Measurements from ENCODE around the gene SFXN3.

The SFXN3 gene

DNA sequence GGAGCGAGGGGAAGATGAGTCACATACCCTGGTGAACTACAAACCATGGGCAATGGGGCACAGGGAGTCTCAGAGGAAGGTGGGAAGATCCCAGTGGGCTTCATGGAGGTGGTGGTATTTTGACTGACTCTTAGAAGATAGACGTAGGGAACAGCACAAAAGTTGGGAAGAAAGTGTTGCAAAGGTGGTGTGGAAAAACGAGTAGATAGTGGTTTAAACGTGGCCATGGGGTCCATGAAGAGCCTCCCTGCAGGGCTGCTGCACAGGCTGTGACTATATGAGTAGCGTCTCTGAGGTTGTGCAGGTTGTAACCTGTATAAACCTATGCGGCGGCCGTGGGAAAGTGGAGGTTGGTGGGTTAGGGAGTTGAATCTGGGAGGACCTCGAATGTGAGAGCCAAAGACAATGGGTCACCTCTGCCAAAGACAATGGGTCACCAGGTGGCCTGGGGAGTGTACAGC, 17.6 kb upstream of the SFXN3 start:
- no peak overlapping the region for H3K27ac ChIP-seq (replicated peaks; ENCODE audit: low read length)
- no CpG with 5 or more reads among the region's 9 CpGs for WGBS, 2 donors (ENCODE audit: extremely low coverage in 2 of 2, insufficient read length in 2 of 2, insufficient replicate concordance in 1 of 2)
- H3K4me3 ChIP-seq (ENCODE audit: low read length in 2 of 2), result no peak overlapping the region

DNA sequence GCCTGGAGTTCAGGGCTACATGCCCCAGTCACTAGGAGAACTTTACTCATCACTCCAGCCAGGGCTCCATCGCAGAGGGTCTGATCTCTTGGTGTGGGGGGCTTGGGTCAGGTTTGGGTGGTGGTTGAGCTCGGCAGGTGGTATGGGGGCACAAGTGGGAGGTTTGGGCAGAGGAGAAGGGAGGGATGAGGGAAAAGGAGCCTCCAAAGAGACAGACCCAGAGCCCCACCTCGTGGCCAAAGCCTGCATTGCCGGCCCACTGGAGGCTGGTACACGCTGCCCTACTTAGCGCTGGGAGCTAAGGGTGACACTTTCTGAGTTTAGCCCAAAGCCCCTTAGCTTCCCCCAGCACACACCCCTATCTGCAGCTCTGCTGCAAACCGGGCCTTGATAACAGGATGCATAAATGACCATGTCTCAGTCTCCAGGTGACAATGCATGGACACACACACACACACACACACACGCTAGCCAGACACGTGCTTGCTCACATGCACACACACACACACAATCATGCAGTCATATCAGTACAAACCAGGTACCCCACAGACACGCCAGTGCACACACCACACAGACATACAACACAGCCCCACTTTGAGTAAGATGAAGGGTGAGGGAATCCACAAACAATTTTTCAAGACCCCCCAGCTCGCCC, 16.7 kb upstream of the SFXN3 start:
- Histone ChIP-seq H4K91ac (ENCODE audit: low read depth, low read length, poor library complexity) (no peak overlapping the region), H2BK15ac (ENCODE audit: low read length) (no peak overlapping the region), H3K4ac (ENCODE audit: low read length) (no peak overlapping the region), H2BK5ac (ENCODE audit: low read length) (no peak overlapping the region), H2BK12ac (ENCODE audit: low read length) (peak overlapping the region; percentile 18), H3K79me1 (ENCODE audit: low read depth, low read length) (peaks cover 2% of the 10 kb centered on the region), H2AFZ (ENCODE audit: low read length) (no peak overlapping the region), H3K4me3 (ENCODE audit: low read length in 2 of 2) (no peak overlapping the region), H3K18ac (ENCODE audit: low read length) (peak overlapping the region; percentile 54), H3K23ac (ENCODE audit: low read depth, low read length, poor library complexity) (peak overlapping the region; percentile 60), H3K4me1 (ENCODE audit: control insufficient read depth in 2 of 2, insufficient read depth in 1 of 2, low read depth in 1 of 2, low read length in 2 of 2) (peaks cover 9 to 14% of the 10 kb centered on the region in 2 donors), H3K9ac (ENCODE audit: low read depth, low read length, poor library complexity) (peak overlapping the region; percentile 55), H3K4me2 (ENCODE audit: insufficient read depth, low read length, poor library complexity, severe bottlenecking) (no peak overlapping the region), H3K27ac (replicated peaks; ENCODE audit: low read length) (no peak overlapping the region), H2BK120ac (ENCODE audit: low read depth, low read length) (no peak overlapping the region), H3K14ac (ENCODE audit: low read length) (no peak overlapping the region), H4K8ac (ENCODE audit: low read depth, low read length) (no peak overlapping the region), H3K36me3 (replicated peaks in 1 of 2; ENCODE audit: control insufficient read depth in 2 of 2, insufficient read depth in 2 of 2, low read length in 2 of 2) (no peaks in the 10 kb centered on the region), H3K9me3 (replicated peaks in 1 of 2; ENCODE audit: control insufficient read depth in 2 of 2, insufficient read depth in 1 of 2, low read depth in 1 of 2, low read length in 2 of 2) (peaks cover 0 to 2% of the 10 kb centered on the region in 2 donors), H2AK5ac (ENCODE audit: low read depth, low read length) (peak overlapping the region; percentile 19), H3K27me3 (ENCODE audit: control insufficient read depth in 3 of 3, insufficient read depth in 3 of 3, low read depth in 1 of 3, low read length in 3 of 3) (peaks cover 10 to 47% (median 33%) of the 10 kb centered on the region in 3 experiments)
- WGBS, 2 donors (ENCODE audit: extremely low coverage in 2 of 2, insufficient read length in 2 of 2, insufficient replicate concordance in 1 of 2), result no CpG with 5 or more reads among the region's 11 CpGs
- no peak for DNase-seq (ENCODE audit: low spot score)

More for the DNA sequence above, 17.6 kb upstream of the SFXN3 start:
- H3K4me1 ChIP-seq (ENCODE audit: control insufficient read depth in 2 of 2, insufficient read depth in 1 of 2, low read depth in 1 of 2, low read length in 2 of 2), result peaks cover 9 to 20% of the 10 kb centered on the region in 2 donors
- peaks cover 0 to 2% of the 10 kb centered on the region in 2 donors for H3K9me3 ChIP-seq (replicated peaks in 1 of 2; ENCODE audit: control insufficient read depth in 2 of 2, insufficient read depth in 1 of 2, low read depth in 1 of 2, low read length in 2 of 2)
- H2BK120ac ChIP-seq (ENCODE audit: low read depth, low read length), result no peak overlapping the region
- no peak overlapping the region for H2AK5ac ChIP-seq (ENCODE audit: low read depth, low read length)
- H4K8ac ChIP-seq (ENCODE audit: low read depth, low read length), result no peak overlapping the region
- H3K23ac ChIP-seq (ENCODE audit: low read depth, low read length, poor library complexity), result no peak overlapping the region
- H3K9ac ChIP-seq (ENCODE audit: low read depth, low read length, poor library complexity), result no peak overlapping the region
- H4K91ac ChIP-seq (ENCODE audit: low read depth, low read length, poor library complexity), result no peak overlapping the region
- no peak overlapping the region for H3K4me2 ChIP-seq (ENCODE audit: insufficient read depth, low read length, poor library complexity, severe bottlenecking)
- H3K27me3 ChIP-seq (ENCODE audit: control insufficient read depth in 3 of 3, insufficient read depth in 3 of 3, low read depth in 1 of 3, low read length in 3 of 3), result peaks cover 5 to 38% (median 24%) of the 10 kb centered on the region in 3 experiments
- DNase-seq (ENCODE audit: low spot score), result no peak
- no peak overlapping the region for H2AFZ ChIP-seq (ENCODE audit: low read length)
- H2BK15ac ChIP-seq (ENCODE audit: low read length), result no peak overlapping the region
- H2BK12ac ChIP-seq (ENCODE audit: low read length), result no peak overlapping the region
- peaks cover 0 to 2% of the 10 kb centered on the region in 2 donors for H3K36me3 ChIP-seq (replicated peaks in 1 of 2; ENCODE audit: control insufficient read depth in 2 of 2, insufficient read depth in 2 of 2, low read length in 2 of 2)
- peaks cover 2% of the 10 kb centered on the region for H3K79me1 ChIP-seq (ENCODE audit: low read depth, low read length)
- H3K18ac ChIP-seq (ENCODE audit: low read length), result peak overlapping the region; percentile 65
- H3K14ac ChIP-seq (ENCODE audit: low read length), result no peak overlapping the region
- H3K4ac ChIP-seq (ENCODE audit: low read length), result no peak overlapping the region
- no peak overlapping the region for H2BK5ac ChIP-seq (ENCODE audit: low read length)

GRCh38 chr10:101014966-101015581, 16.0 kb upstream of the SFXN3 start:
- peaks cover 0 to 2% of the 10 kb centered on the region in 2 donors for H3K9me3 ChIP-seq (replicated peaks in 1 of 2; ENCODE audit: control insufficient read depth in 2 of 2, insufficient read depth in 1 of 2, low read depth in 1 of 2, low read length in 2 of 2)
- H3K4me1 ChIP-seq (ENCODE audit: control insufficient read depth in 2 of 2, insufficient read depth in 1 of 2, low read depth in 1 of 2, low read length in 2 of 2), result peaks cover 9 to 14% of the 10 kb centered on the region in 2 donors
- H3K4me3 ChIP-seq (ENCODE audit: low read length in 2 of 2), result no peak overlapping the region
- H2AK5ac ChIP-seq (ENCODE audit: low read depth, low read length), result no peak overlapping the region
- H3K27ac ChIP-seq (replicated peaks; ENCODE audit: low read length), result no peak overlapping the region
- no peak overlapping the region for H3K4ac ChIP-seq (ENCODE audit: low read length)
- no peak overlapping the region for H3K23ac ChIP-seq (ENCODE audit: low read depth, low read length, poor library complexity)
- H3K79me1 ChIP-seq (ENCODE audit: low read depth, low read length), result peaks cover 1% of the 10 kb centered on the region
- H2AFZ ChIP-seq (ENCODE audit: low read length), result no peak overlapping the region
- peaks cover 10 to 48% (median 36%) of the 10 kb centered on the region in 3 experiments for H3K27me3 ChIP-seq (ENCODE audit: control insufficient read depth in 3 of 3, insufficient read depth in 3 of 3, low read depth in 1 of 3, low read length in 3 of 3)
- H3K4me2 ChIP-seq (ENCODE audit: insufficient read depth, low read length, poor library complexity, severe bottlenecking), result no peak overlapping the region
- no peak overlapping the region for H2BK120ac ChIP-seq (ENCODE audit: low read depth, low read length)
- H2BK15ac ChIP-seq (ENCODE audit: low read length), result no peak overlapping the region
- no peak for DNase-seq (ENCODE audit: low spot score)
- no peak overlapping the region for H4K8ac ChIP-seq (ENCODE audit: low read depth, low read length)
- no peak overlapping the region for H2BK5ac ChIP-seq (ENCODE audit: low read length)
- H3K14ac ChIP-seq (ENCODE audit: low read length), result no peak overlapping the region
- no peak overlapping the region for H3K18ac ChIP-seq (ENCODE audit: low read length)
- no peak overlapping the region for H4K91ac ChIP-seq (ENCODE audit: low read depth, low read length, poor library complexity)
- no peaks in the 10 kb centered on the region for H3K36me3 ChIP-seq (replicated peaks in 1 of 2; ENCODE audit: control insufficient read depth in 2 of 2, insufficient read depth in 2 of 2, low read length in 2 of 2)
- H3K9ac ChIP-seq (ENCODE audit: low read depth, low read length, poor library complexity), result no peak overlapping the region
- H2BK12ac ChIP-seq (ENCODE audit: low read length), result no peak overlapping the region
- no CpG with 5 or more reads among the region's 7 CpGs for WGBS, 2 donors (ENCODE audit: extremely low coverage in 2 of 2, insufficient read length in 2 of 2, insufficient replicate concordance in 1 of 2)

DNA sequence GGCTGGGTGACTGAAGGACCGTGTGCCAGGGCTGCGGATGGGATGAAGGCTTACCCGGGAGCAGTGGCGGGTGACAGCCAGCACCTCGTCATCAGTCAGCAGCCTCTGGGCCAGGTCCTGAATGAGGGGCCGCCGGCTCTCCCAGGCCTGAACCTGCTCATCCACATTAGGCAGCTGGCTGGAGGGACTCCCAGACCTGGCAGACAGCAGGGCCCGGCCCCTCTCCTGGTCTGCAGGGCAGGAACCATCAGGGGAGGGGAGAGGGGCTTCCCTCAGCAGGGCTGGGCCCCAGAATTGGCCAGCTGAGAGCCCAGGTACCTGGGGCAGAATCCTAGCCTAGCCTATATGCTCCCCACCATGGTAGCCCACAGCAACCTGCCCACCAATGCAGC, 15.5 kb upstream of the SFXN3 start:
- no peak overlapping the region for H4K91ac ChIP-seq (ENCODE audit: low read depth, low read length, poor library complexity)
- H3K27ac ChIP-seq (replicated peaks; ENCODE audit: low read length), result no peak overlapping the region
- H3K4me3 ChIP-seq (ENCODE audit: low read length in 2 of 2), result no peak overlapping the region
- peak overlapping the region; percentile 32 for H2AK5ac ChIP-seq (ENCODE audit: low read depth, low read length)
- peaks cover 10 to 52% (median 37%) of the 10 kb centered on the region in 3 experiments for H3K27me3 ChIP-seq (ENCODE audit: control insufficient read depth in 3 of 3, insufficient read depth in 3 of 3, low read depth in 1 of 3, low read length in 3 of 3)
- H2BK120ac ChIP-seq (ENCODE audit: low read depth, low read length), result no peak overlapping the region
- H3K23ac ChIP-seq (ENCODE audit: low read depth, low read length, poor library complexity), result no peak overlapping the region
- no peak overlapping the region for H2AFZ ChIP-seq (ENCODE audit: low read length)
- no peak overlapping the region for H4K8ac ChIP-seq (ENCODE audit: low read depth, low read length)
- no peak overlapping the region for H3K4me2 ChIP-seq (ENCODE audit: insufficient read depth, low read length, poor library complexity, severe bottlenecking)
- H3K9me3 ChIP-seq (replicated peaks in 1 of 2; ENCODE audit: control insufficient read depth in 2 of 2, insufficient read depth in 1 of 2, low read depth in 1 of 2, low read length in 2 of 2), result peaks cover 0 to 2% of the 10 kb centered on the region in 2 donors
- H2BK12ac ChIP-seq (ENCODE audit: low read length), result no peak overlapping the region
- no peak overlapping the region for H3K4ac ChIP-seq (ENCODE audit: low read length)
- no CpG with 5 or more reads among the region's 8 CpGs for WGBS, 2 donors (ENCODE audit: extremely low coverage in 2 of 2, insufficient read length in 2 of 2, insufficient replicate concordance in 1 of 2)
- no peaks in the 10 kb centered on the region for H3K36me3 ChIP-seq (replicated peaks in 1 of 2; ENCODE audit: control insufficient read depth in 2 of 2, insufficient read depth in 2 of 2, low read length in 2 of 2)
- H3K4me1 ChIP-seq (ENCODE audit: control insufficient read depth in 2 of 2, insufficient read depth in 1 of 2, low read depth in 1 of 2, low read length in 2 of 2), result peaks cover 9 to 14% of the 10 kb centered on the region in 2 donors
- no peak overlapping the region for H2BK15ac ChIP-seq (ENCODE audit: low read length)
- peaks cover 1% of the 10 kb centered on the region for H3K79me1 ChIP-seq (ENCODE audit: low read depth, low read length)
- H2BK5ac ChIP-seq (ENCODE audit: low read length), result no peak overlapping the region
- H3K14ac ChIP-seq (ENCODE audit: low read length), result no peak overlapping the region
- DNase-seq (ENCODE audit: low spot score), result no peak
- no peak overlapping the region for H3K18ac ChIP-seq (ENCODE audit: low read length)
- no peak overlapping the region for H3K9ac ChIP-seq (ENCODE audit: low read depth, low read length, poor library complexity)

Data from neuronal stem cell (in vitro differentiated cells).